Bronchial epithelial cell (primary cell): Measurements from ENCODE around the gene FXYD6. TPM values are rescaled to one million over a fixed set of nuclear protein-coding genes. Genes with fewer than 3 reads are reported as not detected.
A peak's percentile ranks its signal among the peaks of the same experiment; 100 is the strongest.

Source experiments
- DNase-seq: peaks from one replicate; pipeline ENCODE4 v3.0.0-alpha.2; 2010; ENCODE audit warnings: low read depth
- FAIRE-seq: peaks from 2 replicates; lab custom pipeline; 2011; peaks lifted over from hg19 to GRCh38; lab: Jason Lieb, UNC
- H3K27me3 ChIP-seq: 2 replicates; pipeline ENCODE4 v1.5.1; 2011; ENCODE audit warnings: low read length; ENCODE audit not compliant: control insufficient read depth, insufficient read depth
- H3K36me3 ChIP-seq: 2 replicates; pipeline ENCODE4 v1.5.1; 2011; ENCODE audit warnings: low read length; ENCODE audit not compliant: control insufficient read depth, insufficient read depth
- H3K4me3 ChIP-seq: 2 replicates; pipeline ENCODE4 v1.5.1; 2011; ENCODE audit warnings: mild to moderate bottlenecking, low read depth, low read length, control low read depth
- total RNA-seq: library from RNA; depleted of rRNA; stranded (reverse); fragments of >200 nt; gene quantifications from 2 replicates; pipeline ENCODE4 v1.2.1, GENCODE V29; 2014
- TF ChIP-seq, protein P1 (sequence below): IDR thresholded peaks from 2 replicates; pipeline ENCODE4 v1.5.1; 2011; ENCODE audit warnings: mild to moderate bottlenecking, moderate library complexity, low read length, control low read depth, inconsistent platforms; ENCODE audit not compliant: insufficient read depth, severe bottlenecking

FXYD6 gene
- total RNA-seq, 1 donor from 2014 or later = not detected

DNA sequence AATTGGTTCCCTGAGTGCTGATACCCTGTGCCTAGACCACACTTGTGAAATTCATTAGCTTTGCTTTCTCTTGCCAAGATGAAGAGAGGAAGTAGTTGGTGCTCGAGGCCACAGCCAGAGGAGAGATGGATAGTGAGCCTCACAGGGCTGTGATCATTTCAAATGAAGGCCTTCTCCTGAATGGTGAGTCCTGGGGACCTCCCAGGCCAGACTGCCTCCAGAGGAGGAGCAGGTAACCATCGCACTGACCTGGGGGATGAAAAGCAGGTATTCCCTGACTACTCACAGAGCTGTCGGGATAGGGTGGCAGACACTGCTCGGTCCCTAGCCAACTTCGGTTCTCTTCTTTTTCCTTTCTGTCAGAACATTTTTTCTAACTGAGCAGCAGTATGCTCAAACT is 4.8 kb upstream of the FXYD6 start:
- FAIRE-seq (no peak), DNase-seq (no peak)
- H3K27me3 ChIP-seq = peaks cover 32% of the 10 kb centered on the region
- TF ChIP-seq, protein P1, sequence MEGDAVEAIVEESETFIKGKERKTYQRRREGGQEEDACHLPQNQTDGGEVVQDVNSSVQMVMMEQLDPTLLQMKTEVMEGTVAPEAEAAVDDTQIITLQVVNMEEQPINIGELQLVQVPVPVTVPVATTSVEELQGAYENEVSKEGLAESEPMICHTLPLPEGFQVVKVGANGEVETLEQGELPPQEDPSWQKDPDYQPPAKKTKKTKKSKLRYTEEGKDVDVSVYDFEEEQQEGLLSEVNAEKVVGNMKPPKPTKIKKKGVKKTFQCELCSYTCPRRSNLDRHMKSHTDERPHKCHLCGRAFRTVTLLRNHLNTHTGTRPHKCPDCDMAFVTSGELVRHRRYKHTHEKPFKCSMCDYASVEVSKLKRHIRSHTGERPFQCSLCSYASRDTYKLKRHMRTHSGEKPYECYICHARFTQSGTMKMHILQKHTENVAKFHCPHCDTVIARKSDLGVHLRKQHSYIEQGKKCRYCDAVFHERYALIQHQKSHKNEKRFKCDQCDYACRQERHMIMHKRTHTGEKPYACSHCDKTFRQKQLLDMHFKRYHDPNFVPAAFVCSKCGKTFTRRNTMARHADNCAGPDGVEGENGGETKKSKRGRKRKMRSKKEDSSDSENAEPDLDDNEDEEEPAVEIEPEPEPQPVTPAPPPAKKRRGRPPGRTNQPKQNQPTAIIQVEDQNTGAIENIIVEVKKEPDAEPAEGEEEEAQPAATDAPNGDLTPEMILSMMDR = no peak
- no peak overlapping the region for H3K4me3 ChIP-seq
- H3K36me3 ChIP-seq = no peaks in the 10 kb centered on the region

GRCh38 chr11:117879516-117880480 is 3.3 kb upstream of the FXYD6 start:
- no peak for DNase-seq
- H3K36me3 ChIP-seq = no peaks in the 10 kb centered on the region
- TF ChIP-seq, protein P1 = no peak
- no peak overlapping the region for H3K4me3 ChIP-seq
- peaks cover 44% of the 10 kb centered on the region for H3K27me3 ChIP-seq
- peak; percentile 50 for FAIRE-seq

DNA sequence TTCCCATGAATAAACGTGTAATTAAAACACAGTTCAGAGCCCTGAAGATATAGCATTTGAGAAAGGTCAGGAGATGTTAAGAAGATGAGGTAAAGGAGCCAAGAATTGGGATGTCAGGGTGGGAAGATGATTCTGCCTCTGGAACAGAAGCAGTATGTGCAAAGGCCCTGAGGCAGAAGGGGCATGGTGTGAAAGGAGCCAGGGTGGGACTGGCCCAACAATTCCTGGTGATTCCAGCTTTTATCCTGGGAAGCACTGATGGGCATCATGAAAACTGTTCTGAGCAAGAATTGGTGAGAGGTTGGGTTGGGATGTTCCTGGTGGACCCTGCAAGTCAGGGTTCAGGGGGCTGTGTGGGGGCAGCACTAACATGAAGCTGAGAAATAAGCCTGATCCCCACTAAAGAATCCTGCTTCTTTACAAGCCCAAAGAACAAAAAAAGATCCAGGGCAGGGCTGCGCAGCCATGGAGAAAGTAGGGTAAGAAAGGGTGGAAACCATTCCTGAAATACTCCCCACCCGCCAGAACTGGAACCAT is 2.5 kb upstream of the FXYD6 start:
- Histone ChIP-seq H3K4me3 (no peak overlapping the region), H3K36me3 (no peaks in the 10 kb centered on the region), H3K27me3 (peaks cover 50% of the 10 kb centered on the region)
- DNase-seq (no peak), FAIRE-seq (no peak)
- TF ChIP-seq, protein P1 = no peak

DNA sequence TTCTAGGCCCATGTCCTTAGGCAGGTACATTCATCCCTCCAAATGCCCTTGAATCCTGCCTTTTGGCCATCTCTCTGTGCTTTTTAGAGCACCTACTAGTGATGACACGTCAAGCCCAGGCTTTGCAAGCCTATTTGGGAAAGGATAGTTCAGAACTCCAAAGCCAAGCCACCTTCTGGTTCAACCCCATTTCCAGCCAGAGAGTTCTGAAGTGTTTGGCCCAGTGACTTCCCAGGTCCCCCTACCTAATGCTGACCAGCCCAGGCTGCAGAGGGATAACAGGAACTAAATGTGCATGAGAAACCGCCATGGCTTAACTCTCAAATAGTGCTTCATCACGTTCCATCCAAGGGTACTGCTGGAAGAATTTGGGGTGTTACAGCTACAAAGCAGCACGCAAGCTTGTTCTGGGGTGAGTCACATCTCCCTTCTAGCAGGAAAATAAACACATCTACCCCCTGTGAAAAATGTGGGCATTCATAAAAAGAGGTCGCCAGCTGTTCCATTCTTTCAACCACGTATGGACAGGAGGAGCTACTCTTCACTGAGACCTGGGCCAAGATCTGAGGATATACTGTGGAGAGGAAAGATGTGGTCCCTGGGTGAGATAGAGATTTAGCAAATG is 2.0 kb upstream of the FXYD6 start:
- TF ChIP-seq, protein P1 = no peak
- peaks cover 51% of the 10 kb centered on the region for H3K27me3 ChIP-seq
- H3K36me3 ChIP-seq = no peaks in the 10 kb centered on the region
- H3K4me3 ChIP-seq = no peak overlapping the region
- DNase-seq = no peak
- no peak for FAIRE-seq

DNA sequence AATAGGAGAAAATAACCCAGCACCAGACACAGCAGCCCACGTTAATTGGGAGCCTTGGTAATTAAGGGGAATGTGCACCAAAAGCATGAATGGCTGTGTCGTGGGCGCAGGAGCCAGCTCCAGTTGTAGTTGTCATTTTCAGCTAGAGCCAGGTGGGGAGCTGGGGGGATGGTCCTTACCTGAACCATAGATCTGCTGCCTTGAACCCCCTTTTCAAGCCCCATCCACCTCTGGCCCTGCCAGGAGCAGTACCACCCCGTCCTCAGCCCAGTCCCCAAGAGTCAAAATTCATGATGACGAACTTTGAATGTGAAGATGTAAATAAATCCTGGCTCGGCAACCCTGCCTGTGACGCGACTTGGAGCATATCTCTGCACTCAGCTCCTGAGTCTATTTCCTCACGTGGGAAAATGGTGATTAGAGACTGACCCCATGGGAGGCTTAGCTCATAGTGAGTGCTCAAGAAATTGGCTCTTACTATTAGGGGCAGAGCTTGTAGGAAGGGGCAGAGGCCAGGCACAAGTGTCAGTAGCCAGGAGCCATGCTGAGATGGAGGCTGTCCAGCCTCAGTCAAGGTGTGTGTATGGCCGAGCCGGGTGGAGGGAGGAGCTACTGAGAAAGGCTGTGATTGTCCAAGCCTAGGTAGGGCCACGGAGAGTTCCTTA is 794 bp upstream of the FXYD6 start:
- DNase-seq (no peak), FAIRE-seq (no peak)
- no peak overlapping the region for H3K4me3 ChIP-seq
- peaks cover 51% of the 10 kb centered on the region for H3K27me3 ChIP-seq
- H3K36me3 ChIP-seq = no peaks in the 10 kb centered on the region
- TF ChIP-seq, protein P1 = no peak
